PC-9 (cell line): ENCODE measurements around the gene RUNX2. TPM values are rescaled to one million over a fixed set of nuclear protein-coding genes. Genes with fewer than 3 reads are reported as not detected.

ENCODE experiments used
- BruUV-seq: library from RNA; stranded (reverse); fragments of 400-500 nt; replicated peaks from 2 replicates; lab custom pipeline; 2021; lab: Mats Ljungman, UMichigan
- CTCF ChIA-PET: fragments of 300-600 bp; sonication (Branson Sonifier 250); formaldehyde crosslinking; loops from one replicate; lab custom pipeline; 2022; ENCODE audit warnings: antibody characterized with exemption; lab: Charles Lee
- POLR2A ChIA-PET: fragments of 300-600 bp; sonication (Branson Sonifier 250); formaldehyde crosslinking; loops from one replicate; lab custom pipeline; 2022; ENCODE audit warnings: antibody characterized with exemption; ENCODE audit not compliant: unreplicated experiment; lab: Charles Lee
- DNase-seq, 2 experiments: peaks; one replicate each; pipeline versions ENCODE4 v3.0.0 to v3.0.0-alpha.2; 2015 to 2022; ENCODE audit warnings: mixed read lengths in 1 of 2
- H2AFZ ChIP-seq: fragments of 200-600 bp; sonication (generic); 2 replicates; pipeline ENCODE4 v1.8.1; 2017; ENCODE audit warnings: antibody characterized with exemption
- H3F3A ChIP-seq: fragments of 200-600 bp; sonication (generic); 2 replicates; pipeline ENCODE4 v1.8.1; 2017; ENCODE audit warnings: antibody characterized with exemption, mild to moderate bottlenecking, low read depth; ENCODE audit not compliant: insufficient read depth
- H3K27ac ChIP-seq: fragments of 200-600 bp; sonication (generic); 2 replicates; pipeline ENCODE4 v1.6.1; 2016; ENCODE audit warnings: mixed run types
- H3K27me3 ChIP-seq: fragments of 200-600 bp; sonication (generic); 2 replicates; pipeline ENCODE4 v1.6.1; 2016; ENCODE audit warnings: low read depth, mixed run types; ENCODE audit not compliant: insufficient read depth
- H3K36me3 ChIP-seq: fragments of 200-600 bp; sonication (generic); 2 replicates; pipeline ENCODE4 v1.6.1; 2016; ENCODE audit warnings: low read depth, mixed run types
- H3K4me1 ChIP-seq: fragments of 200-600 bp; sonication (generic); replicated peaks from 2 replicates; pipeline ENCODE4 v1.6.1; 2016; ENCODE audit warnings: mixed run types; ENCODE audit not compliant: insufficient read depth
- H3K4me2 ChIP-seq: fragments of 200-600 bp; sonication (generic); 2 replicates; pipeline ENCODE4 v1.6.1; 2017; ENCODE audit warnings: mixed run types
- H3K4me3 ChIP-seq: fragments of 200-600 bp; sonication (generic); 2 replicates; pipeline ENCODE4 v1.6.1; 2016; ENCODE audit warnings: mixed run types
- H3K79me2 ChIP-seq: fragments of 200-600 bp; sonication (generic); 2 replicates; pipeline ENCODE4 v1.6.1; 2017; ENCODE audit warnings: low read depth, mixed run types
- H3K9me2 ChIP-seq: fragments of 200-600 bp; sonication (generic); 2 replicates; pipeline ENCODE4 v1.8.1; 2017; ENCODE audit warnings: mild to moderate bottlenecking; ENCODE audit not compliant: insufficient read depth
- H3K9me3 ChIP-seq: fragments of 200-600 bp; sonication (generic); 2 replicates; pipeline ENCODE4 v1.8.1; 2016; ENCODE audit warnings: low read depth; ENCODE audit not compliant: insufficient read depth
- H4K20me1 ChIP-seq: fragments of 200-600 bp; sonication (generic); 2 replicates; pipeline ENCODE4 v1.8.1; 2017; ENCODE audit not compliant: insufficient read depth
- EZH2 ChIP-seq: fragments of 200-600 bp; sonication (generic); IDR thresholded peaks from 2 replicates; pipeline ENCODE4 v1.8.0; 2017; ENCODE audit warnings: antibody characterized with exemption, low read depth
- intact Hi-C: fragments of 100-400 bp; cut with micrococcal nuclease; formaldehyde crosslinking; loops from one replicate; pipeline ENCODE4 v1.10.0; 2022; ENCODE audit not compliant: unreplicated experiment
- total RNA-seq: library from RNA; stranded (reverse); gene quantifications from 2 replicates; pipeline ENCODE4 v1.2.3, GENCODE V29; 2021
- TF ChIP-seq, protein P1 (sequence below): fragments of 200-600 bp; sonication (generic); conservative IDR thresholded peaks from 2 replicates; pipeline ENCODE4 v1.6.1; 2017; ENCODE audit warnings: mixed run types, antibody characterized with exemption, mild to moderate bottlenecking, moderate library complexity

RUNX2 gene
- total RNA-seq, 1 experiment from 2014 or later, result 12.5 TPM

DNA sequence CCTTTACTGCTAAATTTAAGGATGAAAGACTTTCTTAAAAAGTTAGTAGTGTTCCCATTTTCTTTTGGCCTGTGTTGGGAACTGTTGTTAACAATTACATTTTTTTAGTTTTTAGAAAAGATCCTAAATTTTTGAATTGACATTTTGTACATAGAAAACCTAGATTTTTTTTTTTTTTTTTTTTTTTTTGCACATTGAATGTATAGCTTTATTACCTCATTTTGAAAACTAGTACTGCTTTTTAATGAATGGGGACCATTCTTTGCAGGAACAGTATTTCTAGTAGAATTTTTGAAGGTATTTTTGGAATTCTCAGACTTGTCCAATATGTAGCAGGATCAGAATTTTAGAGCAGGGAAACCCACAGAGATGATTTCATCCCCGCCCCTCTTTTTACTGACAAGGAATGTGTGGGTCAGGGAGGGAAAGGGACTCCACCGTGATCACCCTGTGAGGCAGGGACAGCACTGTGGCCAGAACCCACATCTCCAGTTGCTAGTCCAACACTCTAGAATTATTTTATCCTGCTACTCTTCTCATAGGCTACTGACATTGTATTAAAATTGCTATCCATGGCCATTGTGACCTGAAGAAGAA lies 204.0 kb downstream of the RUNX2 start:
- Histone ChIP-seq H3K4me2 (no peak overlapping the region), H3K4me3 (no peak overlapping the region), H3F3A (0 out of 2 replicates have a peak, but pooled peaks cover 3% of the 10 kb centered on the region), H3K9me3 (no peaks in the 10 kb centered on the region), H2AFZ (no peak overlapping the region), H3K27ac (no peak overlapping the region), H4K20me1 (no peaks in the 10 kb centered on the region), H3K79me2 (no peaks in the 10 kb centered on the region), H3K4me1 (no peaks in the 10 kb centered on the region), H3K27me3 (no peaks in the 10 kb centered on the region), H3K9me2 (no peaks in the 10 kb centered on the region), H3K36me3 (no peaks in the 10 kb centered on the region)
- TF ChIP-seq, protein P1, sequence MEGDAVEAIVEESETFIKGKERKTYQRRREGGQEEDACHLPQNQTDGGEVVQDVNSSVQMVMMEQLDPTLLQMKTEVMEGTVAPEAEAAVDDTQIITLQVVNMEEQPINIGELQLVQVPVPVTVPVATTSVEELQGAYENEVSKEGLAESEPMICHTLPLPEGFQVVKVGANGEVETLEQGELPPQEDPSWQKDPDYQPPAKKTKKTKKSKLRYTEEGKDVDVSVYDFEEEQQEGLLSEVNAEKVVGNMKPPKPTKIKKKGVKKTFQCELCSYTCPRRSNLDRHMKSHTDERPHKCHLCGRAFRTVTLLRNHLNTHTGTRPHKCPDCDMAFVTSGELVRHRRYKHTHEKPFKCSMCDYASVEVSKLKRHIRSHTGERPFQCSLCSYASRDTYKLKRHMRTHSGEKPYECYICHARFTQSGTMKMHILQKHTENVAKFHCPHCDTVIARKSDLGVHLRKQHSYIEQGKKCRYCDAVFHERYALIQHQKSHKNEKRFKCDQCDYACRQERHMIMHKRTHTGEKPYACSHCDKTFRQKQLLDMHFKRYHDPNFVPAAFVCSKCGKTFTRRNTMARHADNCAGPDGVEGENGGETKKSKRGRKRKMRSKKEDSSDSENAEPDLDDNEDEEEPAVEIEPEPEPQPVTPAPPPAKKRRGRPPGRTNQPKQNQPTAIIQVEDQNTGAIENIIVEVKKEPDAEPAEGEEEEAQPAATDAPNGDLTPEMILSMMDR, result no peak
- no peak for TF ChIP-seq EZH2
- CTCF ChIA-PET, result interaction anchor here (0.6 kb wide), 1 partner anchor 198 kb away, joined by 3 read pairs; no protein-coding TSS in a partner anchor
- no peak for DNase-seq
- intact Hi-C loops, result no loop called here
- no TSS peak for BruUV-seq
- POLR2A ChIA-PET, result no interaction called here

DNA sequence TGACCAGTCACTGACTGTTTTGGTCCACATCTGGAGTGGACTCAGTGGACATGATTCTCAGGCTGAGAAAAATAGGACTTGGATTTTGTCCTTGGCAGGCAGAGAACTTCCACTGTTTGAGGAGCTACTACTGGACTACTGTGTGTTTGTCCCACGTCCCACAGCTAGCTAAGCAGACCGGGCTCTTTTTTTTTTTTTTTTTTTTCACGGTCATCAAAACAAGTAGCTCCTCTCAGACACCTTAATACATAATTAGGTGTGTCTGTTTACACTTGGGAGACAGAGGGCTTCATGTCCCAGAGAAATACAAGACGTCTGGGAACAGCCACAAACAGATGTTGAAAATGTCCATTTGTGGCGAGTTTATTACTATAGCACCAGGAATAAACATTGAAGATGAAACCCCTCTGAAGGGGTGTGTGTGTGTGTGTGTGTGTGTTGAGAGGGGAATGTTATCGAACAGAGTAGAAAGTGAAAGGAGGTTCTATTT lies 204.6 kb downstream of the RUNX2 start:
- Histone ChIP-seq H3K79me2 (no peaks in the 10 kb centered on the region), H3F3A (0 out of 2 replicates have a peak, but pooled peaks cover 3% of the 10 kb centered on the region), H3K36me3 (no peaks in the 10 kb centered on the region), H3K9me2 (no peaks in the 10 kb centered on the region), H3K4me3 (no peak overlapping the region), H4K20me1 (no peaks in the 10 kb centered on the region), H3K9me3 (no peaks in the 10 kb centered on the region), H3K27me3 (no peaks in the 10 kb centered on the region), H2AFZ (no peak overlapping the region), H3K4me2 (no peak overlapping the region), H3K4me1 (no peaks in the 10 kb centered on the region), H3K27ac (no peak overlapping the region)
- POLR2A ChIA-PET, result no interaction called here
- intact Hi-C loops, result no loop called here
- DNase-seq, result no peak
- TF ChIP-seq EZH2, result no peak
- TF ChIP-seq, protein P1, result no peak
- no TSS peak for BruUV-seq
- CTCF ChIA-PET, result no interaction called here

DNA sequence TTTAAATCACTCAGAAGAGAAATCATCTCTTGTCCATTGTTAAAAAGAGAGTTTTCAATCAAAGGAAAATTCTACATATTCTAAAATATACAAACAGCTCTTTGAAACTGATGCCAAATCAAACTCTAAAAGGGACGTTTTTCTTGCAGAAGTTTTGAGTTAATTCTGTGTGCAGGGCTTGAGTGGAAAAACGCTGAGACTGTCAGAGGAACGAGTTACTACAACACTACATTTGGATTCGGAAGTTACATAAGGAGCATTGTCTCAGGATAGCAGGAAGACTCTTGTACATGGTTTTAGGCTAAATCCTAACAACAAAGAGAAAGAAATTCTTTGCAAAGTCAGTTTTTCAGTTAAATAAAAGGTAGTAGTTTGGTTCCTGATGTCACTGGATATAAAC lies 205.3 kb downstream of the RUNX2 start:
- intact Hi-C loops, result no loop called here
- POLR2A ChIA-PET, result no interaction called here
- no peak for TF ChIP-seq EZH2
- TF ChIP-seq, protein P1, result no peak
- CTCF ChIA-PET, result no interaction called here
- BruUV-seq, result no TSS peak
- H4K20me1 ChIP-seq, result no peaks in the 10 kb centered on the region
- H3K4me2 ChIP-seq, result no peak overlapping the region
- no peaks in the 10 kb centered on the region for H3K79me2 ChIP-seq
- H3K4me1 ChIP-seq, result no peaks in the 10 kb centered on the region
- no peaks in the 10 kb centered on the region for H3K9me3 ChIP-seq
- H3K27ac ChIP-seq, result no peak overlapping the region
- H3K36me3 ChIP-seq, result no peaks in the 10 kb centered on the region
- 0 out of 2 replicates have a peak, but pooled peaks cover 3% of the 10 kb centered on the region for H3F3A ChIP-seq
- H3K9me2 ChIP-seq, result no peaks in the 10 kb centered on the region
- no peaks in the 10 kb centered on the region for H3K27me3 ChIP-seq
- H2AFZ ChIP-seq, result no peak overlapping the region
- DNase-seq, result no peak
- no peak overlapping the region for H3K4me3 ChIP-seq
